ENCODE results near the gene HDAC10. TPM values are rescaled to one million over a fixed set of nuclear protein-coding genes. Genes with fewer than 3 reads are reported as not detected.

HDAC10 gene
- total RNA-seq, 4 donors from 2014 or later: 10.2 to 19.5 (median 17.4) TPM

DNA sequence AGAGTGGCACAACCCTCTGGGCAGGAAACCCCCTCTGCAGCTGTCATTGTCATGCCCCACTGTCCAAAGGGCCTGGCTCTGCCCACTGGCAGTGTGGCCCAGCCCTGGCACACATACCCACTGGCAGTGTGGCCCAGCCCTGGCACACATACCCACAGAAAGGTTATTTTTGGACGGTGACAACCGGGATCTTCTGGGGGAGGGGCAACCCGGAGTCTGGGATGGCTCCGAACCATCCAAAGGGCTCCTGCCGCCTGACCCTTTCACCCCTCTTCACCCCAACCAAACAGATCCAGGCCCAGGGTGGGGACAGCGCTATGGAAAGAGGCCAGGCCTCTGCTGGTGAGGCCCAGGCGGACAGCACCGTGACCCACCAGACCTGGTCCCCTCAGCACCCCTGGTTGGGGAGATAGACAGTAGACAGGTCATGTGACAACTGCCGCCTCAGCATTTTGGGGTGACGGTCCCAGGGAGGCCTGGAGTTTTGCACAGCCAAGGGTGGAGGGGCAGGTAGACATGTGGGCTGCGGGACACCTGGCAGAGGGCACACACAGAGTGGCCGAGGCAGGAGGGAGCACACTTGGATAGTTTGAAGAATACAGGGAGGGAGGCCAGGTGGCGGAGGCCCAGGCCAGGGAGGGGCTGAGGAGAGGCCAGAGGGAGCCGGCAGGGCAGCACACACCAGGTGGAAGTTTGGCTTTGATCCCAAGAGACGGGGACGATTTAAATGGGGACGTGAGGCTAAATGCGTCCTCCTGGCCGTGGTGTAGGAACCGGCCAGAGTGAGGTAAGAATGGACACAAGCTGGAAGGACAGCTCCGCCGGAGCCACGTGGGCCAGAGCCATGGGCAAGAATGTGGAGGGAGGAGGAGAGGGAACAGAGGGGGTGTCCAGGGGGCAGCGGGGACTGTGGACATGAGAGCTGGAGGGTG, 7.6 kb upstream of the HDAC10 start:
- H3K27me3 ChIP-seq: peaks cover 0 to 45% (median 0%) of the 10 kb centered on the region in 4 donors
- intact Hi-C loops (cut with DNase I): no loop called here
- H3K9me3 ChIP-seq: no peaks in the 10 kb centered on the region
- H3K4me3 ChIP-seq: no peak overlapping the region
- H3K4me1 ChIP-seq: peaks cover 25 to 42% (median 32%) of the 10 kb centered on the region in 4 donors
- DNase-seq (ENCODE audit: extremely low spot score): no peak
- WGBS: 79% methylated on average over 24 of the region's 24 CpGs
- no peak overlapping the region for H3K27ac ChIP-seq (replicated peaks in 1 of 4)
- peaks cover 0 to 25% (median 8%) of the 10 kb centered on the region in 4 donors for H3K36me3 ChIP-seq
- no peak for TF ChIP-seq POLR2AphosphoS5 (IDR thresholded peaks at IDR 0.05)
- no peak for TF ChIP-seq CTCF (IDR thresholded peaks at IDR 0.05)
- no peak for TF ChIP-seq EP300 (IDR thresholded peaks at IDR 0.05)
- no peak for TF ChIP-seq POLR2A (IDR thresholded peaks at IDR 0.05; ENCODE audit: low read depth)

DNA sequence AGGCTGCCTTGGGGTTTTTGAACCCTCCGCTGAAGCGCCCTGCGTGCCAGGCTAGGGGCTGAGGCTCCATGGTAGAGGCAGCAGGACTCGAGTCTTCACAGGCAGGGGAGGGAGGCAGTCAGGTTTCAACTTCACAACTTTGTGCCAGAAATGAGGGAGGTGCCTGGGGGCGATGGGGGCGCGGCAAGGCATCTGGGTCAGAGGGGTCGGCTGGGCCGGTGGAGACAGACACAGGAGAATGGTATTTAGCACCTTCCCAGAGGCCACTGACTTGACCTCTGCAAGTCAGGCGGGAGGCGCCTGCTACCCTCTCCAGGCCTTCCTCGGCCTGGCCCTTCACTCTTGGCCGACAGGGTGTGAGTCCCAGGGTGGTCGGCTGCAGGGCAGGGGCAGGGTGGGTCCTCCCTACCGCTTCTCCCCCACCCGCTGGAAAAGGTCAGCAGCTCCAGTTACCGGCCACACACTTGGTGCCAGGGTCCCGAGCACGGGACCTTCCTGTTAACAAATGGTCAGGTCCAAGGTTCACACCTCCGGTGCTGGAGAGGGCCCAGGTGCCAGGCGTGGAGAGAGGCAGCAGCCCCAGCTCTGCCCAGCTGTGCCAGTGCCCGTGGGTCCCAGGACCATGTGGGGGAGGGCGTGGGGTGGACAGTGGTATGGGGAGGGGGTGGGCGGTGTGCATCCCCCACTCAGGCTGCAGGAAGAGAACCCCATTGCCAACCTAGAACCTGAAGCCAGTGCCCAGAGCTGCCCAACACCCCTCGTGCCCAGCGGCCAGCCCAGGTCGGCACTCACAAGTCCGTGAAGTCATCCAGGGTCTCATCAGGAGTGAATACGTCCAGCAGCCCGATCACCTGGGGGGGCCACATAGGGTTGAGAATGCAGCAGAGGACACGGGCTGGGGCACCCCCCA, 6.6 kb upstream of the HDAC10 start:
- 70% methylated on average over 5 of the region's 31 CpGs for WGBS
- Histone ChIP-seq H3K4me1 (peaks cover 25 to 35% (median 29%) of the 10 kb centered on the region in 4 donors), H3K36me3 (peaks cover 0 to 25% (median 8%) of the 10 kb centered on the region in 4 donors), H3K27me3 (peaks cover 0 to 38% (median 0%) of the 10 kb centered on the region in 4 donors), H3K27ac (replicated peaks in 1 of 4) (no peak overlapping the region), H3K4me3 (no peak overlapping the region), H3K9me3 (no peaks in the 10 kb centered on the region)
- TF ChIP-seq EP300 (IDR thresholded peaks at IDR 0.05) (no peak), POLR2A (IDR thresholded peaks at IDR 0.05; ENCODE audit: low read depth) (no peak), CTCF (IDR thresholded peaks at IDR 0.05) (no peak), POLR2AphosphoS5 (IDR thresholded peaks at IDR 0.05) (no peak)
- DNase-seq (ENCODE audit: extremely low spot score): no peak
- intact Hi-C loops (cut with DNase I): no loop called here

- Histone ChIP-seq H3K36me3 (peaks cover 0 to 25% (median 8%) of the 10 kb centered on the region in 4 donors), H3K27ac (replicated peaks in 1 of 4) (no peak overlapping the region), H3K4me3 (no peak overlapping the region), H3K4me1 (peaks cover 20 to 30% (median 27%) of the 10 kb centered on the region in 4 donors), H3K27me3 (peaks cover 0 to 31% (median 0%) of the 10 kb centered on the region in 4 donors), H3K9me3 (no peaks in the 10 kb centered on the region)
- no peak for TF ChIP-seq CTCF (IDR thresholded peaks at IDR 0.05)
- no peak for TF ChIP-seq POLR2AphosphoS5 (IDR thresholded peaks at IDR 0.05)
- no peak for TF ChIP-seq POLR2A (IDR thresholded peaks at IDR 0.05; ENCODE audit: low read depth)
- DNase-seq (ENCODE audit: extremely low spot score): no peak
- WGBS: 80% methylated on average over 9 of the region's 16 CpGs
- intact Hi-C loops (cut with DNase I): no loop called here
Measured at GRCh38 chr22:50257041-50257440, 6.0 kb upstream of the HDAC10 start.

- TF ChIP-seq POLR2A (IDR thresholded peaks at IDR 0.05; ENCODE audit: low read depth): no peak
- TF ChIP-seq POLR2AphosphoS5 (IDR thresholded peaks at IDR 0.05): no peak
- TF ChIP-seq EP300 (IDR thresholded peaks at IDR 0.05): no peak
- no peak for TF ChIP-seq CTCF (IDR thresholded peaks at IDR 0.05)
- H3K9me3 ChIP-seq: no peaks in the 10 kb centered on the region
- intact Hi-C loops (cut with DNase I): no loop called here
- peaks cover 0 to 25% (median 8%) of the 10 kb centered on the region in 4 donors for H3K36me3 ChIP-seq
- H3K27me3 ChIP-seq: peaks cover 0 to 26% (median 0%) of the 10 kb centered on the region in 4 donors
- 80% methylated on average over 4 of the region's 12 CpGs for WGBS
- no peak overlapping the region for H3K27ac ChIP-seq (replicated peaks in 1 of 4)
- no peak overlapping the region for H3K4me3 ChIP-seq
- DNase-seq (ENCODE audit: extremely low spot score): no peak
- H3K4me1 ChIP-seq: peaks cover 25 to 31% (median 28%) of the 10 kb centered on the region in 4 donors
Measured at GRCh38 chr22:50256258-50256862, 5.3 kb upstream of the HDAC10 start.
